WI38 (cell line): ENCODE measurements around the gene IMMP2L.
"Not testable (repeated sequence)": the region's sequence is repeated elsewhere in the genome, so short reads cannot be mapped to it uniquely, and the experiment has no call there.

Experiments used
- H3K4me3 ChIP-seq: 2 replicates; pipeline ENCODE4 v1.5.1; 2011; ENCODE audit warnings: low read depth, mild to moderate bottlenecking, control low read depth, low read length
- TF ChIP-seq, protein P1 (sequence below): IDR thresholded peaks from 2 replicates; pipeline ENCODE4 v1.5.1; 2012; ENCODE audit warnings: low read depth, mild to moderate bottlenecking, control low read depth, low read length

The IMMP2L gene

DNA sequence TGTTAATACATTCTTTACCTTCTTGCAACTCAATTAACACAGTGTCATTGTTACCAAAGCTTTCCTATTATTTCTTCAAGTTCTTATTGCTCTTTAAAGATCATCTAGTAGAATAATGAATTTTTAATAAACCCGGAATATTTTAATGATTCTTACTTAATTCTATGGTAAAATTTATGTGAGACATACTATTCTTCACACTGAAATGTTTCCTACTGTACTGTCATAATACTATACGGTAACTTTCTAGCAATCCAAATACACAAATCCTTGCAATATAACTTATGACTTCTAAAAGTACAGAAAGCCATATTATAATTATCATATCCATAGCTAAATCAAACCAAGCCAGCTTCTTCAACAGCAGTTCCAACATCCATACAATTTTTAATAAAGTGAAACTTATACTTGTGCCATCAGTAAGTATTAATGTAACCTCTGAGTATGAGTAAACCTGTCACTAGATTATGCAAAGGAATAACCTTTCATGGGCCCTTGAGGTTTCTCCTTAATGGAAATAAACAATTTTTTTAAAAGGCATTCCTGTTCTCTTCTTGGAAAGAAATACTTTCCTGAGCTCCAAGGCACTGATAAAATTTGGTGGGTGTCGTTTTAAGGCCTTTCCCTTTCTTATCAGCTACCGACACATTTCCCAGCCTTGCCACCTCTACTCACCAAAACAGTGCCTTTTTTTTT, 87.4 kb downstream of the IMMP2L start:
- no peak overlapping the region for H3K4me3 ChIP-seq

DNA sequence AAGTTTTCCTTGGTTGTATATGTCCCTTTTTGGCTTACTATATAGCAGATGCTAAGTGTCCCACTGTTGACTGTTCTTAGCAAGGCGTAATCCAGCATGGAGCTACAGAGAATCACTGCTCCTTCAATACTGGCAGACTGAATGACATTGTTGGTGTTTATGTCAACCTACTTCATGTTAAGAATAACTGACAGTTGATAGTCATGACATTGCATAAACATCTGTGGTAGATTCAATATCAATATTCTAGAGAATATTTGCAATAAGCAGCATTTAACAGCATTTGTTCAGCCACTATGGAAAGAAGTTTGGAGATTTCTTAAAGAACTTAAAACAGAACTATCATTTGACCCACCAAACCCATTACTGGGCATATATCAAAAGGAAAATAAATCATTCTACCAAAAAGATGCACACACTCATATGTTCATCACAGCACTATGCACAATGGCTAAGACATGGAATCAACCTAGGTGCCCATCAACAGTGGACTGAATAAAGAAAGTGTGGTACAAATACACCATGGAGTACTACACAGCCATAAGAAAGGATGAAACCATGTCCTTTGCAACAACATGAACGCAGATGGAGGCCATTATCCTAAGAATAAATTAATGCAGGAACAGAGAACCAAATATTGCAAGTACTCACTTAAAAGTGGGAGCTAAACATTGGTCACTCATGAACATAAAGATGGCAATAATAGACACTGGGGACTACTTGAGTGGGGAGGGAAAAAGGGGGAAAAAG, 88.7 kb downstream of the IMMP2L start:
- no peak overlapping the region for H3K4me3 ChIP-seq
- TF ChIP-seq, protein P1, sequence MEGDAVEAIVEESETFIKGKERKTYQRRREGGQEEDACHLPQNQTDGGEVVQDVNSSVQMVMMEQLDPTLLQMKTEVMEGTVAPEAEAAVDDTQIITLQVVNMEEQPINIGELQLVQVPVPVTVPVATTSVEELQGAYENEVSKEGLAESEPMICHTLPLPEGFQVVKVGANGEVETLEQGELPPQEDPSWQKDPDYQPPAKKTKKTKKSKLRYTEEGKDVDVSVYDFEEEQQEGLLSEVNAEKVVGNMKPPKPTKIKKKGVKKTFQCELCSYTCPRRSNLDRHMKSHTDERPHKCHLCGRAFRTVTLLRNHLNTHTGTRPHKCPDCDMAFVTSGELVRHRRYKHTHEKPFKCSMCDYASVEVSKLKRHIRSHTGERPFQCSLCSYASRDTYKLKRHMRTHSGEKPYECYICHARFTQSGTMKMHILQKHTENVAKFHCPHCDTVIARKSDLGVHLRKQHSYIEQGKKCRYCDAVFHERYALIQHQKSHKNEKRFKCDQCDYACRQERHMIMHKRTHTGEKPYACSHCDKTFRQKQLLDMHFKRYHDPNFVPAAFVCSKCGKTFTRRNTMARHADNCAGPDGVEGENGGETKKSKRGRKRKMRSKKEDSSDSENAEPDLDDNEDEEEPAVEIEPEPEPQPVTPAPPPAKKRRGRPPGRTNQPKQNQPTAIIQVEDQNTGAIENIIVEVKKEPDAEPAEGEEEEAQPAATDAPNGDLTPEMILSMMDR = no peak

More for the DNA sequence above, 87.4 kb downstream of the IMMP2L start:
- TF ChIP-seq, protein P1 = no peak

DNA sequence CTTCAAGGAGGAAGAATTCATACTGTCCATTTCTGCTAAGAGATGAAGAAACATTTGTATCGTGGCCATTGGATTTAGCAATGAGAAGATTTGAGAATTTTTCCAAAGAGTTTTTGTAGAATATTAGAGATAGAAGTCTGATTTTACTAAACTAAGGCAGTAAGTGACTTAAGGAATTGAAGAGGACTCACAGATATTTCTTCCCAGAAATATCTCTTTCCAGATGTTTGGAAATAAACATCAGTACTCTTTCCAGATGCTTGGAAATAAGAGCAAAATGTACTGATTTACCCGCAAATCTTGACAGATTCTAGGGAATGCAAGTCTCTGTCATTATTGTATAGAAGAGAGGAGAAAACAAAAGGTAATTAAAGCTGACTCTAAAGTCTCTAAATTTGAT, 91.3 kb downstream of the IMMP2L start:
- no peak overlapping the region for H3K4me3 ChIP-seq
- TF ChIP-seq, protein P1 = no peak

DNA sequence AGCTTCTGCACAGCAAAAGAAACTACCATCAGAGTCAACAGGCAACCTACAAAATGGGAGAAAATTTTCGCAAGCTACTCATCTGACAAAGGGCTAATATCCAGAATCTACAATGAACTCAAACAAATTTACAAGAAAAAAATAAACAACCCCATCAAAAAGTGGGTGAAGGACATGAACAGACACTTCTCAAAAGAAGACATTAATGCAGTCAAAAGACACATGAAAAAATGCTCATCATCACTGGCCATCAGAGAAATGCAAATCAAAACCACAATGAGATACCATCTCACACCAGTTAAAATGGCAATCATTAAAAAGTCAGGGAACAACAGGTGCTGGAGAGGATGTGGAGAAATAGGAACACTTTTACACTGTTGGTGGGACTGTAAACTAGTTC, 92.4 kb downstream of the IMMP2L start:
- not testable (repeated sequence) for H3K4me3 ChIP-seq

DNA sequence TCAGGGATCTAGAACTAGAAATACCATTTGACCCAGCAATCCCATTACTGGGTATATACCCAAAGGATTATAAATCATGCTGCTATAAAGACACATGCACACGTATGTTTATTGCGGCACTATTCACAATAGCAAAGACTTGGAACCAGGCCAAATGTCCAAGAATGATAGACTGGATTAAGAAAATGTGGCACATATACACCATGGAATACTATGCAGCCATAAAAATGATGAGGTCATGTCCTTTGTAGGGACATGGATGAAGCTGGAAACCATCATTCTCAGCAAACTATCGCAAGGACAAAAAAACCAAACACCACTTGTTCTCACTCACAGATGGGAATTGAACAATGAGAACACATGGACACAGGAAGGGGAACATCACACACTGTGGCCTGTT, 96.5 kb downstream of the IMMP2L start:
- not testable (repeated sequence) for H3K4me3 ChIP-seq

DNA sequence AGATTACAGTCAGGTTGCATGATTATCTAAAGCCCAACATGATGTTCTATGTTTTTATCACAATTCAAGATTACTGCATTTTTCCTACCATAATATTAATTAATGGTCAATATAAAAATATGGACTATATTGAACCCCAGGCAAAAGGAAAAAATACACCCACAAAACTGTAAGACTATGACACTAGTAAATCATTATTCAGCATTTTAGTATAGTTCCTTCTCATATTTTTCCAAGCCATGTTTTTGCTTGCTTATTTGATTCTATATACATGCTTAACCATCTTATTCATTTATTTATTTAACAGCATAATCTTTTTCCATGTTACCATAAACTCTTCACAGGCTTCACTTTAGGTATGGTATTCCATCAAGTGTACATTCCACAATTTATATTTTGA, 101.6 kb downstream of the IMMP2L start:
- no peak overlapping the region for H3K4me3 ChIP-seq
- TF ChIP-seq, protein P1 = no peak

DNA sequence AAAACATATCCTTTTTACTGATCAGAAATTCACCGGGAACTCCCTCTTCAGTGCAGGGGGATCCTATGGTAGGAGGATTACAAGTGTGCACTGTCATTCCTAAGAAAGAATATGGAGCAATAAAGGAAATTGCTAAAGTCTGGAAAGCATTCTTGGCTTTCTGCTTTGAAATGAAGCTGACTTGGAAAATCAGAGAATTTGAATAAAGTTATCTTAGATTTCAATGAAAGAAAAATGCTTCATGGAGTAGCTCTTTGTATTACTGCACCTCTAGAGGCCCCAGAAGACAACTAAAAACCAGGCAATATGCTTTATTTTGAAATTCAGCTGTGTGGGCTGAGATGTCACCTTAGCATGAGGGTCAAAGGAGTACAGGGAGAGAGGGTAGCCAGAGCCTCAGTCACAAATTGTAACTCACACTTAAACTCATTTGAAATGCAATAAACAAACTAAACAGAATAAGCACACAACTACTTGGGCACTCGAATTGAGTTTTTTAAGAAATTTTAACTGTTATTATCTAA, 102.5 kb downstream of the IMMP2L start:
- H3K4me3 ChIP-seq = no peak overlapping the region
- TF ChIP-seq, protein P1 = no peak

DNA sequence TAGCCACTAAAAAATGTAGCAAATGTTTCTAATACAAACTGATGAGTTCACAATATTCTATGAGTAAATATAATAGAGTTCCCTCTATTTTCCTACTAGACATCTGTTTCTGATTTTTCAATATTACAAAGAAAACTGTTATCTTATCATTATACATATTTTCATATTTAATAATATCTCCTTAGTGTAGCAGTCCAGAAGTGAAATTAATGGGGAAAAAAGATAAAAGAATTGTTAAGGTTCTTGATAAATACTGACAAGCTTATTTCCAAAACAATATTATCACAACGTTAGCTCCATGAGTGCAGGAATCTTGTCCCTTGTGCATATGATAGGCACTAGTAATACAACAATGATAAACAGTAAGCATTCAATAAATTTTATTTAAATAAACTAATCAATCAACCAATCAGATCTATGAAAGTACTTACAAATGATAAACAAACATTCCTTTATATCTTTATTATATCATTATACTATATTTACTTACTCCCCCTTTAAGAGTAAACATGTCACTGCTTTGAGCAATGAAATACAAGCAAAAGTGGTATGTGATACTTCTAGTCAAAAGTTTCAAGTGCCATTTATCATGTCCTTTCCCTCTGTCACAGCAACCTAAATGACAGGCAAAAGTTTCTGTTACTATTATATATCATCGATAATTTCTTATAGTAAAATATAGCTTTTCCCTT, 103.1 kb downstream of the IMMP2L start:
- H3K4me3 ChIP-seq = no peak overlapping the region
- TF ChIP-seq, protein P1 = no peak

DNA sequence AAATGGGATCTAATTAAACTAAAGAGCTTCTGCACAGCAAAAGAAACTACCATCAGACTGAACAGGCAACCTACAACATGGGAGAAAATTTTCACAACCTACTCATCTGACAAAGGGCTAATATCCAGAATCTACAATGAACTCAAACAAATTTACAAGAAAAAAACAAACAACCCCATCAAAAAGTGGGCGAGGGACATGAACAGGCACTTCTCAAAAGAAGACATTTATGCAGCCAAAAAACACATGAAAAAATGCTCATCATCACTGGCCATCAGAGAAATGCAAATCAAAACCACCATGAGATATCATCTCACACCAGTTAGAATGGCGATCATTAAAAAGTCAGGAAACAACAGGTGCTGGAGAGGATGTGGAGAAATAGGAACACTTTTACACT, 111.6 kb downstream of the IMMP2L start:
- H3K4me3 ChIP-seq = not testable (repeated sequence)

DNA sequence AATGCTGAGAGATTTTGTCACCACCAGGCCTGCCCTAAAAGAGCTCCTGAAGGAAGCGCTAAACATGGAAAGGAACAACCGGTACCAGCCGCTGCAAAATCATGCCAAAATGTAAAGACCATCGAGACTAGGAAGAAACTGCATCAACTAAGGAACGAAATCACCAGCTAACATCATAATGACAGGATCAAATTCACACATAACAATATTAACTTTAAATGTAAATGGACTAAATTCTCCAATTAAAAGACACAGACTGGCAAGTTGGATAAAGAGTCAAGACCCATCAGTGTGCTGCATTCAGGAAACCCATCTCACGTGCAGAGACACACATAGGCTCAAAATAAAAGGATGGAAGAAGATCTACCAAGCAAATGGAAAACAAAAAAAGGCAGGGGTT, 114.8 kb downstream of the IMMP2L start:
- not testable (repeated sequence) for H3K4me3 ChIP-seq
